ENCODE results near the gene BMP6.

GRCh38 chr6:7794509-7794908 is 68.6 kb downstream of the BMP6 start:
- TF ChIP-seq CTCF (IDR thresholded peaks at IDR 0.05): no peak
- no peak for TF ChIP-seq ZFX (IDR thresholded peaks at IDR 0.05; ENCODE audit: borderline replicate concordance)

All from 22Rv1 (cell line).